Gastrocnemius medialis (tissue), 4 donors: ENCODE results near the gene WDR5.

Experiments used
- CTCF ChIP-seq, 5 experiments: fragments of 450-650 bp in 3 of 5; fragments of 200-600 bp in 2 of 5; sonication (generic) in 2 of 5; IDR thresholded peaks in 4 of 5; conservative IDR thresholded peaks in 1 of 5; 1 replicate in 4 of 5; 2 replicates in 1 of 5; pipeline ENCODE4 v1.5.1; 2016 to 2019; ENCODE audit warnings: antibody characterized with exemption in 5 of 5, mild to moderate bottlenecking in 3 of 5, moderate library complexity in 3 of 5
- POLR2A ChIP-seq, 2 donors: fragments of 450-650 bp; IDR thresholded peaks; one replicate each; pipeline ENCODE4 v1.6.1; 2017; ENCODE audit warnings: antibody characterized with exemption in 2 of 2, mild to moderate bottlenecking in 2 of 2, moderate library complexity in 2 of 2

- no peak for TF ChIP-seq CTCF (IDR thresholded peaks at IDR 0.05 in 4 of 5, conservative IDR thresholded peaks at IDR 0.05 in 1 of 5)
- no peak for TF ChIP-seq POLR2A (IDR thresholded peaks at IDR 0.05)
Measured at GRCh38 chr9:134169724-134170401, 34.0 kb downstream of the WDR5 start.
